Measurements from ENCODE around the gene APOE.

APOE gene

DNA sequence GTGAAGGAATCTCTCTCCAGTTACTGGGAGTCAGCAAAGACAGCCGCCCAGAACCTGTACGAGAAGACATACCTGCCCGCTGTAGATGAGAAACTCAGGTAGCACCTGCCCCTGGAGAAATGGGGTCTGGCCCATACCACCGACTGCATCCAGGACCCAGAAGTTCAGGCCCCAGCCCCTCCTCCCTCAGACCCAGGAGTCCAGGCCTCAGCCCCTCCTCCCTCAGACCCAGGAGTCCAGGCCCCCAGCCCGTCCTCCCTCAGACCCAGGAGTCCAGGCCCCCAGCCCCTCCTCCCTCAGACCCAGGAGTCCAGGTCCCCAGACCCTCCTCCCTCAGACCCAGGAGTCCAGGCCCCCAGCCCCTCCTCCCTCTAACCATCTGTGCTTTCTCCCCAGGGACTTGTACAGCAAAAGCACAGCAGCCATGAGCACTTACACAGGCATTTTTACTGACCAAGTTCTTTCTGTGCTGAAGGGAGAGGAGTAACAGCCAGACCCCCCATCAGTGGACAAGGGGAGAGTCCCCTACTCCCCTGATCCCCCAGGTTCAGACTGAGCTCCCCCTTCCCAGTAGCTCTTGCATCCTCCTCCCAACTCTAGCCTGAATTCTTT lies 43.3 kb downstream of the APOE start:
- H3K4me3 Mint-ChIP-seq, result no peak overlapping the region
- no peak for ATAC-seq
- H3K27me3 Mint-ChIP-seq, result no peaks in the 10 kb centered on the region
- H3K27ac Mint-ChIP-seq, result peak overlapping the region; percentile 1
- no peaks in the 10 kb centered on the region for H3K36me3 Mint-ChIP-seq
- H3K4me1 Mint-ChIP-seq, result peaks cover 23% of the 10 kb centered on the region
- no peaks in the 10 kb centered on the region for H3K9me3 Mint-ChIP-seq

DNA sequence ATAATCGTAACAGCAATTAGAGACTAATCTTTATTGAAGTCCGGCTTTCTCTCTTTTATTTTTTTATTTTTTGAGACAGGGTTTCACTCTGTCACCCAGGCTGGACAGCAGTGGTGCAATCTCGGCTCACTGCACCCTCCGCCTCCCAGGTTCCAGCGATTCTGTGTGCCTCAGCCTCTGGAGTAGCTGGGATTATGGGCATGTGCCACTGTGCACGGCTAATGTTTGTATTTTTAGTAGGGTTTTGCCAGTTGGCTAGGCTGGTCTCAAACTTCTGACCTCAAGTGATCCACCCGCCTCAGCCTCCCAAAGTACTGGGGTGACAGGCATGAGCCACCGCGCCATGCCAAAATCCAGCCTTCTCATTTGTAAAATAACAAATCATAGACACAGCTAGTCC lies 44.0 kb downstream of the APOE start:
- H3K9me3 Mint-ChIP-seq, result no peaks in the 10 kb centered on the region
- H3K36me3 Mint-ChIP-seq, result no peaks in the 10 kb centered on the region
- peak overlapping the region; percentile 1 for H3K27ac Mint-ChIP-seq
- ATAC-seq, result no peak
- H3K27me3 Mint-ChIP-seq, result no peaks in the 10 kb centered on the region
- H3K4me3 Mint-ChIP-seq, result no peak overlapping the region
- H3K4me1 Mint-ChIP-seq, result peaks cover 20% of the 10 kb centered on the region

DNA sequence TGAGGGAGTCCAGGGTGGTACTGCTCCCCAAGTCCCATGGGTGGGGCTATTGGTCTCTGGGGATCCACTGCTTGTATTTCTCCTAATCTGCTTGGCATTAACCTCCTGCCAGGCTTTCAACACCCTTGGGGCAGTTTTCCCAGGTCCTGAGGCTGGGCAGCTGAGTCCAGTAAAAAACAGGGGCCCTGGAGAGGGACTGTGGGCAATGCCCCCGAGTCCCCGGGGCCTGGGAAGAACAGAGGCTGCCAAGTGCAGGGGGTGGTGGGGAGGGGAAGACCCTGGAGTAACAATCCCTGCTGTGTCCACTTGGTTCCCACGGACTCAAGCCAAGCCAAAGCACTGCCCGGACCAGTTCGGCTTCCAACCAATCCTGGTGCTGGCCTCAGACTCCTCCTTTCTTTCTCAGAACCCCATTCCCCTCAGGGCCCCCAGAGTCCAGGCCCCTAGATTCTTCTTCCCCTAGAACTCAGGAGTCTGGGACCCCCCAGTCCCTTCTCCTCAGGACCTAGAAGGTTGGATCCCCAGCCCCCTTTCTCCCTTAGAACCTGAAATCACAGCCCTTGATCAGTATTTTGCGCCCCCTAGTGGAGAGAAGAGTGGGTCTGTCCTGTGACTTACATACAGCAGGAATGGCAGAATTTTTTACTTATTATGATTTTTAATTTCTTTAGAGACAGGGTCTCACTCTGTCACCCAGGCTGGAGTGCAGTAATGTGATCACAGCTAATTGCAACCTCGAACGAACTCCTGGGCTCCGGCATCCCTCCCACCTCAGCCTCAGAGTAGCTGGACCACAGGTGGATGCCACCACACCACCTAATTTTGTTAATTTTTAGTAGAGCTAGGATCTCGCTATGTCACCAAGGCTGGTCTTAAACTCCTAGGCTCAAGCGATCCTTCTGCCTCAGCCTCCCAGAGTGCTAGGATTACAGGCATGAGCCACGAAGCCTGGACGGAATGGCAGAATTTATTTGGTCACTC lies 45.9 kb downstream of the APOE start:
- peaks cover 26% of the 10 kb centered on the region for H3K4me1 Mint-ChIP-seq
- no peaks in the 10 kb centered on the region for H3K27me3 Mint-ChIP-seq
- H3K9me3 Mint-ChIP-seq, result no peaks in the 10 kb centered on the region
- no peak for ATAC-seq
- no peak overlapping the region for H3K27ac Mint-ChIP-seq
- no peak overlapping the region for H3K4me3 Mint-ChIP-seq
- no peaks in the 10 kb centered on the region for H3K36me3 Mint-ChIP-seq

DNA sequence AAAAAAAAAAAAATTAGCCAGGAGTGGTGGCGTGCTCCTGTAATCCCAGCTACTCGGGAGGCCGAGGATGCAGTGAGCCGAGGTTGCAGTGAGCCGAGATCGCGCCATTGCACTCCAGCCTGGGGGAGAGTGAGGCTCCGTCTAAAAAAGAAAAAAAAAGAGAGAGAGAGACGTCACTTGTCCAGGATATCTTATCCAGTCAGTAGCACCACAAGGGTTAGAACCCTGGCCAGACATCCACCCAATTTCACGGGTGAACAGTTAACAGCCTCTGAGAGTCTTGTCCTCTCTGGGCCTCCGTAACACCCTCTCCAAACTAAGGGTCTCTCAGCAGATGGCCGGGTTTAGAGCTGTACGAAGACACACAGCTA lies 48.7 kb downstream of the APOE start:
- Mint-ChIP-seq H3K9me3 (no peaks in the 10 kb centered on the region), H3K27ac (peak overlapping the region; percentile 91), H3K4me1 (peaks cover 46% of the 10 kb centered on the region), H3K27me3 (no peaks in the 10 kb centered on the region), H3K4me3 (peak overlapping the region; percentile 99), H3K36me3 (no peaks in the 10 kb centered on the region)
- ATAC-seq, result peak; percentile 4

DNA sequence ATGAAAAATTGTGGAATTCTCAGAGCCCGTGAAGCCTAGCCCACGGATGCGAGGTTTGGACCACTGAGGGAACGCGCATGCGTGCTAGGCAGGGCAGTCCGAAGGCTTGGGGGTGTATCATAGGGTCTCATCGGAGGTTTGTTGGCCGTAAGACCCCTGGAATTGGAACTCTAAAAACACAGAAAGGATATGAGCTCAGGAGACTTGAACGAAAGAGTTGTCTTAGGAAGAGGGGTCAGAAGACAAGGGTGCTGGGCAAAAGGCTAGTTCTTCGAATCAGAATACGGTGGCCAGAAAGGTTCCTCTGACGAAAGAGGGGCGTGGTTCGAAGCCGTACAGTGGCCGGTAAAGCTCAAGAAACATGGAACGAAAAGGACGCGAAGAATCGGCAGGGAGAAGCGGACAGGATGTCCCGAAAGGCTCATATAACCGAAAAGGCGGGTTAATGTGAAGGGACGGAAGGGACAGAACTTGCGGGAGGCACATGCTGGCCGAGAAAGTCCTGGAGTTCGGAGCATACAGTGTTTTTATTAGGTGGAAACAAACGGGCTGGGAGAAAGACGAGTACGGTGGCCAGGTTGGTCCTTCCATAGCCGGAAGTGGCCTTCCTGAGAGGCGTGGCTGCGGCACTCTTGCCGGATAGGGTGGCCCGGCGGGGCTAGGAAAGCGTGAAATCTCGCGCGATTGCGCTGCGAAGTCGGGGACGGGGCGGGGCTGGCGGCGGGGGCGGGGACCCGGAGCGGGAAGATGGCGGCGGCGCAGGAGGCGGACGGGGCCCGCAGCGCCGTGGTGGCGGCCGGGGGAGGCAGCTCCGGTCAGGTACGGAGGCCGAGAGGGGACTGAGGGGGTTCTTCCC lies 49.3 kb downstream of the APOE start, which contains the start of gene CLPTM1:
Gene CLPTM1 (plus strand): TSS at position 732 of the 856 bp plus-strand sequence. CDS start 16 bp downstream, at position 748.
- ATAC-seq, result peak; percentile 97
- H3K9me3 Mint-ChIP-seq, result no peaks in the 10 kb centered on the region
- peaks cover 52% of the 10 kb centered on the region for H3K4me1 Mint-ChIP-seq
- H3K36me3 Mint-ChIP-seq, result peaks cover 3% of the 10 kb centered on the region
- peak within 1 kb of the TSS; percentile 91 for H3K27ac Mint-ChIP-seq
- H3K4me3 Mint-ChIP-seq, result peak within 1 kb of the TSS; percentile 99
- H3K27me3 Mint-ChIP-seq, result no peaks in the 10 kb centered on the region

DNA sequence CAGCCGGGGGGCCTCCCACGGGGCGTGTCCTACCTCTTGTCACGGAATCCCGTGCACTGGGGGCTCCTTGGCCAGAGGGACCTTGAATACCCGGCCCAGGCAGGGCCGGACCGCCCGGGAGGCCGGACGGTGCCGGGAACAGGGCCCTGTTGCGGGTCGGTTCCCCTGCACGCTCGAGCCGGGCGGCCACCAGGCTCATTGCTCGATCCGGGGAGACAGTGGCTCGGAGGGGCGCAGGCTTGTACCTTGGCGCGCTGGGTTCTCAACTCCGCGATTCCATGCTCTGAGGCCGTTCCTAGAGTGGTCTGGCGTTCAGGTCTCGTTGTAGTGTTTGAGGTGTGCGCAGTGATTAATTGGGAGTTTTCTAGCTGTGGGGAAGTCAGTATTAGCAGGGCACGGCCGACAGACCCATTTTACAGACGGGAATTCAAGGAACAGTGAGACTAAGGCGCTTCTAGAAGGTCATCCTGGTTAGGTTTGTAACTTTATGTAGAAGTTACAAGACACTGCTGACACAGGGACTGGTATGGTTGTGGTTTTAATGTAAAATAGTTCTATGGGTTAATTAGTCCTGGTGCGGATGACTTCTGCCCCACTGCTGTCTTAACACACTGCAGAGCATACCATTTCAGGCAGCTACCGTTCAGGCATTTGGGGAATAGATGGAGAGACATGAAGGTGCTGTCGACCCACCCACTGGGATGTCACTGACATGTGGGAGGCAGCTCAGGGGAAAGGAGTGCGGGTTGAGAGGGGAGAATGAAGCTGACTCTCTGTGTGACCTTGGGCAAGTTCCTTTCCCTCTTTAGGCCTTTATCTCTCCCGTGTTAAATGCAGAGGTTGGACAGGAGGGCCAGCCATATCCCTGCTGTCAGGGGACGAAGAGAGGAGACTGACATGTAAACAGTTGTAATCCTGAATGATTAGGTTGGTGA lies 50.2 kb downstream of the APOE start:
- peak overlapping the region; percentile 99 for H3K4me3 Mint-ChIP-seq
- peak overlapping the region; percentile 91 for H3K27ac Mint-ChIP-seq
- no peak for ATAC-seq
- peaks cover 12% of the 10 kb centered on the region for H3K36me3 Mint-ChIP-seq
- peaks cover 61% of the 10 kb centered on the region for H3K4me1 Mint-ChIP-seq
- no peaks in the 10 kb centered on the region for H3K27me3 Mint-ChIP-seq
- no peaks in the 10 kb centered on the region for H3K9me3 Mint-ChIP-seq

DNA sequence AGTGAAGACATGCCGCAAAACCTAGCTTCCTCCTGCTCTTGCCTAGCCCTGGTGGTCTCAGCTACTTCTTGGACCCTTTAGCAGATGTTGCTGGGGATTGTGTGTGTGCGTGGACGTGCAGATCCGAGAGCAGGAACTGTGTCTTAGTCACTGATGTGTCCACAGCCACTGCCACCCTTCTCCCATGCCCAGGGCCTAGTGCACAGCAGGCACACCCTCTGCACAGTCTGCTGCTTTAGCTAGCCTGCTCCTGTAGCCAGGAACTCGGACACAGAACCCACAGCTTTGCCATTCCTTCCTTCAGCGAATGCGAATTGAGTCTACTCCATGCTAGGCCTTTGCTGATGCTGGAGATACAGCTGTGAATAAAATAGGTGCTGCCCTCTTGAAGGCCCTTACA lies 51.9 kb downstream of the APOE start:
- Mint-ChIP-seq H3K4me1 (peaks cover 72% of the 10 kb centered on the region), H3K36me3 (peaks cover 19% of the 10 kb centered on the region), H3K27me3 (no peaks in the 10 kb centered on the region), H3K4me3 (no peak overlapping the region), H3K27ac (peak overlapping the region; percentile 91), H3K9me3 (no peaks in the 10 kb centered on the region)
- ATAC-seq, result no peak

DNA sequence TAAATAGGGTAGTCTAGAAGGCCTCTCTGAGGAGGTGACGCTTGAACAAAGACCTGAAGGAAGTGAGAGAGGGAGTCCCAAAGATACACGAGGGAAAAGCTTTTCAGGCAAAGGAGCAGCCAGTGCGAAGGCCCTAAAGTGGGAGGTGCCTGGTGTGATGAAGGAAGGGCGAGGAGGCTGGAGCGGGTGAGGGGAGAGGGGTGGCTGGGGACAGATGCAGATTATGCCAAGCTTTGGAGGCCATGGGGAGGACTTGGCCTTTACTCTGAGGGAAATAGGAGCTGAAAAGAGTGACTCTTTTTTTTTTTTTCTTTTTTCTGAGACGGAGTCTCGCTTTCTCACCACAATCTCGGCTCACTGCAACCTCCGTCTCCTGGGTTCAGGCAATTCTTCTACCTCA lies 52.5 kb downstream of the APOE start:
- ATAC-seq, result no peak
- peak overlapping the region; percentile 91 for H3K27ac Mint-ChIP-seq
- no peak overlapping the region for H3K4me3 Mint-ChIP-seq
- H3K27me3 Mint-ChIP-seq, result no peaks in the 10 kb centered on the region
- peaks cover 74% of the 10 kb centered on the region for H3K4me1 Mint-ChIP-seq
- peaks cover 21% of the 10 kb centered on the region for H3K36me3 Mint-ChIP-seq
- no peaks in the 10 kb centered on the region for H3K9me3 Mint-ChIP-seq

All from stimulated activated memory B cell treated with anti-CD40 and anti-IgM and Interleukin-4, amounts not matched to agents 10 μg/mL and 1 μg/mL and 100 μg/mL, for 72 hours (primary cell).